Stimulated activated CD8-positive, alpha-beta memory T cell treated with anti-CD3 and anti-CD28 coated beads, Interleukin-4, amount 100 ng/mL, for 24 hours (primary cell): ENCODE data around the gene LIPN.
"Not testable (repeated sequence)": the region's sequence is repeated elsewhere in the genome, so short reads cannot be mapped to it uniquely, and the experiment has no call there.

Experiments
- DNase-seq: peaks from one replicate; pipeline ENCODE4 v3.0.0-alpha.2; 2020; ENCODE audit warnings: low read depth

Gene LIPN

GRCh38 chr10:88759366-88760101, at the start of gene LIPN:
Gene LIPN, plus strand, starts transcription at chr10:88760020. Its CDS starts 1,386 bp downstream, at chr10:88761406.
- DNase-seq = no peak

GRCh38 chr10:88715517-88715916, 44.3 kb upstream of the LIPN start:
- no peak for DNase-seq

GRCh38 chr10:88721392-88721791, 38.4 kb upstream of the LIPN start:
- DNase-seq = no peak

GRCh38 chr10:88725798-88726197, 34.0 kb upstream of the LIPN start:
- DNase-seq = no peak

- DNase-seq = no peak
These were observed 31.6 kb upstream of the LIPN start for GRCh38 chr10:88728107-88728763.

GRCh38 chr10:88730864-88731263, 29.0 kb upstream of the LIPN start:
- DNase-seq = no peak

- DNase-seq = no peak
These were observed 28.5 kb upstream of the LIPN start for GRCh38 chr10:88731296-88731695.

GRCh38 chr10:88733215-88733614, 26.6 kb upstream of the LIPN start:
- DNase-seq = no peak

- DNase-seq = no peak
These were observed 24.2 kb upstream of the LIPN start for GRCh38 chr10:88735661-88736060.

GRCh38 chr10:88741921-88742320, 17.9 kb upstream of the LIPN start:
- DNase-seq = not testable (repeated sequence)

- no peak for DNase-seq
These were observed 17.4 kb upstream of the LIPN start for GRCh38 chr10:88742448-88742847.

- no peak for DNase-seq
These were observed 15.8 kb upstream of the LIPN start for GRCh38 chr10:88744002-88744401.

- no peak for DNase-seq
These were observed 14.2 kb upstream of the LIPN start for GRCh38 chr10:88745633-88746032.

- no peak for DNase-seq
These were observed 5.5 kb upstream of the LIPN start for GRCh38 chr10:88754287-88754686.

GRCh38 chr10:88755753-88756152, 4.1 kb upstream of the LIPN start:
- no peak for DNase-seq

- no peak for DNase-seq
These were observed 3.2 kb upstream of the LIPN start for GRCh38 chr10:88756660-88757059.

GRCh38 chr10:88762906-88763305, 3.1 kb downstream of the LIPN start:
- no peak for DNase-seq

GRCh38 chr10:88763441-88763840, 3.6 kb downstream of the LIPN start:
- DNase-seq = no peak

GRCh38 chr10:88764110-88764509, 4.3 kb downstream of the LIPN start:
- DNase-seq = no peak

- no peak for DNase-seq
These were observed 6.0 kb downstream of the LIPN start for GRCh38 chr10:88765816-88766215.

GRCh38 chr10:88769384-88769783, 9.6 kb downstream of the LIPN start:
- no peak for DNase-seq

GRCh38 chr10:88781206-88781605, 21.4 kb downstream of the LIPN start:
- DNase-seq = no peak

- no peak for DNase-seq
These were observed 22.4 kb downstream of the LIPN start for GRCh38 chr10:88782222-88782621.

- DNase-seq = no peak
These were observed 23.9 kb downstream of the LIPN start for GRCh38 chr10:88783724-88784123.
